ENCODE measurements around the gene EIF4EBP2. TPM values are rescaled to one million over a fixed set of nuclear protein-coding genes. Genes with fewer than 3 reads are reported as not detected.

The EIF4EBP2 gene
- total and polyA plus RNA-seq, 2 donors (not counting 3 experiments of a cell fraction or from before 2014, with no cell fraction given): 18.2 to 47.0 TPM

DNA sequence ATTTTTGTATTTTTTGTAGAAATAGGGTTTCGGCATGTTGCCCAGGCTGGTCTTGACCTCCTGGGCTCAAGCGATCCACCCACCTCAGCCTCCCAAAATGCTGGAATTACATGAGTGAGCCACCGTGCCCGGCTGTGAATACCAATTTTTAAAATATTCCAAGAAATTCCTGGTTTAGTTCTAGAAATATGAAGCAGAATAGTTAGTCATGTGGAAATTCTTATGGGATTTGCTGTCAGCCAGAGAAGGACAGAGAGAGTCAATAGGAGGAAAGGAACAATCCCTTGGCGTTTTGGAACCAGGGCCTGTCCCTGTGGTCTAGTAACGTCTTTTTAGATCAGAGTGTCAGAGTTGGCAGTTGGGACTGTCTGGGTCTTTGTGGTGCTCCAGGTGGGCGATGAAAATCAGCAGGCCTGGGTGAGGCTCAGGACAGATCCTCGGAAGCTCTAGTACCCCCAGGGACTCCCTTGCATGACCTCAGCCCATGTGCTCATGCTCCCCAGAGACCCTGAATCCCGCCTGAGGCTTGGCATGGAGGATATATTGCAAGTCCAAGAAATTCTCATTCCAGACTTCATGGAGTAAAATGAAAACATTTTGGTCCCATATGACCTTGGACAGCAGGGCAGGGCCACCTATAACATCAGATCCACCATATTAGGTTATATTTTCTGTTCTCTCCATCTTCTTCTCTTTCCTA is 29.8 kb downstream of the EIF4EBP2 start:
- no peak for TF ChIP-seq POLR2AphosphoS5 (IDR thresholded peaks at IDR 0.05; ENCODE audit: insufficient read depth, low read depth, low read length)
- TF ChIP-seq GATA2 (IDR thresholded peaks at IDR 0.05; ENCODE audit: insufficient read depth, insufficient read length, low read depth, low read length): no peak
- TF ChIP-seq JUN (IDR thresholded peaks at IDR 0.05; ENCODE audit: borderline replicate concordance, insufficient read depth, insufficient read length, low read depth): no peak
- TF ChIP-seq POLR2A (IDR thresholded peaks at IDR 0.05; ENCODE audit: low read depth, low read length): no peak
- intact Hi-C loops (cut with micrococcal nuclease) (no loop called here), dilution Hi-C loops (cut with MboI; ENCODE audit: extremely low pct_ligation_motif_present, low sequenced_read_pairs) (no loop called here)
- H3K79me2 ChIP-seq (ENCODE audit: control insufficient read depth, insufficient read depth, low read length): no peaks in the 10 kb centered on the region
- H3K4me1 ChIP-seq (ENCODE audit: control insufficient read depth, extremely low read depth, insufficient read depth, low read length): no peaks in the 10 kb centered on the region
- H3K4me2 ChIP-seq (ENCODE audit: insufficient read depth, low read length): no peak overlapping the region
- H4K20me1 ChIP-seq (replicated peaks; ENCODE audit: control insufficient read depth, extremely low read depth, insufficient read depth, low read length): no peaks in the 10 kb centered on the region
- no peaks in the 10 kb centered on the region for H3K9me3 ChIP-seq (replicated peaks; ENCODE audit: control insufficient read depth, insufficient read depth, low read length)
- peaks cover 3 to 10% of the 10 kb centered on the region in 2 experiments for H3K27me3 ChIP-seq (ENCODE audit: control insufficient read depth in 2 of 2, insufficient read depth in 2 of 2, low read length in 2 of 2)
- POLR2A ChIA-PET: no interaction called here
- H3K9ac ChIP-seq (replicated peaks; ENCODE audit: extremely low read depth, insufficient read depth, low read length): no peak overlapping the region
- H3K9me1 ChIP-seq (replicated peaks; ENCODE audit: control insufficient read depth, extremely low read depth, insufficient read depth, low read length): no peaks in the 10 kb centered on the region
- no peak for FAIRE-seq
- H3K36me3 ChIP-seq (ENCODE audit: control insufficient read depth in 2 of 2, extremely low read depth in 1 of 2, insufficient read depth in 2 of 2, low read length in 2 of 2): peaks cover 0 to under 1% of the 10 kb centered on the region in 2 experiments
- H2AFZ ChIP-seq (ENCODE audit: low read depth, low read length): no peak overlapping the region
- no peak overlapping the region for H3K4me3 ChIP-seq (replicated peaks in 1 of 3; ENCODE audit: insufficient read depth in 1 of 3, low read depth in 1 of 3, low read length in 3 of 3)
- H3K27ac ChIP-seq (ENCODE audit: insufficient read depth, low read depth, low read length): no peak overlapping the region
- CTCF ChIA-PET: interaction anchor here (1.5 to 1.8 kb wide), 2 partner anchors 28 to 212 kb away, joined by 5 read pairs; no protein-coding TSS in a partner anchor
- no TSS peak for BruUV-seq (replicated peaks)
- no peak for DNase-seq (ENCODE audit: low read depth, low spot score)

DNA sequence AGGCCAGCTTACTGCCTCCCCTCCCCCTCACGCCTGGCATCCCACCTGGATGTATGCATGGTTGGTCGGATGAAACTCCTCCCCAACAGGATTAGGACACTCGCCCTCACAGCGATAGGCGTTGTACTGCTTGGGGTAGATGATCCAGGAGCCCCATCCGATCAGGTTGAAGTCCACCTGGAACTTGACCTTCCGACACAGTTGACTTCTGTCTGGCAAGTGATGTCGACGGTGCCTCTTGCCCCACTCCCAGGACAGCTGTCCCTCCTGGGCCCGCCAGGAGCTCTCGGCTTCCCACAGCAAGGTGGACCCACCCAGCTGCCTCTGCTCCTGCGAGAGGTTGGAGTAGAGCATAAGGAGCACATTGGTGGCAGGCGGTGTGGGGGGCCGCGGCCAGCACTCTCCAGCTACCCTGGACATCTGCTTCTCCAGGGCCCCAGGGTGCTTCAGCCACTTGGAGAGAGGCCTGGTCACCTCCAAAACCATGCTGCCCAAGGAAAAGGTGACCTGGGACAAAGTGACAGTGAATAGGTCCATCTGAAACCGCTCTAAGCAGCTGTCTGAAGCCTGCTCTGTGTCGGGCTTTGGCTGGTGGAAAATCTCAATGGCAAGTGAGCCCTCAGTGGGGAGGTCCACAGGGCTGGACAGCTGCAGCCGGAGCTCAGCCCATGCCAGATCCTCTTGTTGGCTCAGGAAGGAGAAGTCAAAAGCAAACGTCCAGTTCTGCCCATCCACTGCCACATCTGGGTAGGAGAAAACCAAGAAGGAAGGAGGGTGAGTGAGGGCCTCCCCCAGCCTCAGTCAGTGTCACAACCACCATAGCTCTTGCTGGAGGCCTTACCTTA is 31.5 kb downstream of the EIF4EBP2 start:
- H3K79me2 ChIP-seq (ENCODE audit: control insufficient read depth, insufficient read depth, low read length): no peaks in the 10 kb centered on the region
- no peaks in the 10 kb centered on the region for H3K36me3 ChIP-seq (ENCODE audit: control insufficient read depth in 2 of 2, extremely low read depth in 1 of 2, insufficient read depth in 2 of 2, low read length in 2 of 2)
- no peaks in the 10 kb centered on the region for H3K9me3 ChIP-seq (replicated peaks; ENCODE audit: control insufficient read depth, insufficient read depth, low read length)
- H3K9ac ChIP-seq (replicated peaks; ENCODE audit: extremely low read depth, insufficient read depth, low read length): no peak overlapping the region
- no peak overlapping the region for H2AFZ ChIP-seq (ENCODE audit: low read depth, low read length)
- no peak overlapping the region for H3K27ac ChIP-seq (ENCODE audit: insufficient read depth, low read depth, low read length)
- FAIRE-seq (no peak), DNase-seq (ENCODE audit: low read depth, low spot score) (no peak)
- no TSS peak for BruUV-seq (replicated peaks)
- TF ChIP-seq FOS (IDR thresholded peaks at IDR 0.05; ENCODE audit: borderline replicate concordance, insufficient read depth, low read length) (no peak), GATA2 (IDR thresholded peaks at IDR 0.05; ENCODE audit: insufficient read depth, insufficient read length, low read depth, low read length) (no peak), POLR2A (IDR thresholded peaks at IDR 0.05; ENCODE audit: low read depth, low read length) (no peak), MYC (IDR thresholded peaks at IDR 0.05; ENCODE audit: low read depth, low read length) (no peak), POLR2AphosphoS5 (IDR thresholded peaks at IDR 0.05; ENCODE audit: insufficient read depth, low read depth, low read length) (no peak), EZH2 (IDR thresholded peaks at IDR 0.05; ENCODE audit: borderline replicate concordance, low read depth, low read length, severe bottlenecking) (no peak), JUN (IDR thresholded peaks at IDR 0.05; ENCODE audit: borderline replicate concordance, insufficient read depth, insufficient read length, low read depth) (no peak)
- TF ChIP-seq, protein P1, sequence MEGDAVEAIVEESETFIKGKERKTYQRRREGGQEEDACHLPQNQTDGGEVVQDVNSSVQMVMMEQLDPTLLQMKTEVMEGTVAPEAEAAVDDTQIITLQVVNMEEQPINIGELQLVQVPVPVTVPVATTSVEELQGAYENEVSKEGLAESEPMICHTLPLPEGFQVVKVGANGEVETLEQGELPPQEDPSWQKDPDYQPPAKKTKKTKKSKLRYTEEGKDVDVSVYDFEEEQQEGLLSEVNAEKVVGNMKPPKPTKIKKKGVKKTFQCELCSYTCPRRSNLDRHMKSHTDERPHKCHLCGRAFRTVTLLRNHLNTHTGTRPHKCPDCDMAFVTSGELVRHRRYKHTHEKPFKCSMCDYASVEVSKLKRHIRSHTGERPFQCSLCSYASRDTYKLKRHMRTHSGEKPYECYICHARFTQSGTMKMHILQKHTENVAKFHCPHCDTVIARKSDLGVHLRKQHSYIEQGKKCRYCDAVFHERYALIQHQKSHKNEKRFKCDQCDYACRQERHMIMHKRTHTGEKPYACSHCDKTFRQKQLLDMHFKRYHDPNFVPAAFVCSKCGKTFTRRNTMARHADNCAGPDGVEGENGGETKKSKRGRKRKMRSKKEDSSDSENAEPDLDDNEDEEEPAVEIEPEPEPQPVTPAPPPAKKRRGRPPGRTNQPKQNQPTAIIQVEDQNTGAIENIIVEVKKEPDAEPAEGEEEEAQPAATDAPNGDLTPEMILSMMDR (IDR thresholded peaks at IDR 0.05; ENCODE audit: extremely low read depth in 1 of 2, insufficient read depth in 1 of 2, low read depth in 1 of 2, low read length in 2 of 2): no peak
- TF ChIP-seq, protein P2, sequence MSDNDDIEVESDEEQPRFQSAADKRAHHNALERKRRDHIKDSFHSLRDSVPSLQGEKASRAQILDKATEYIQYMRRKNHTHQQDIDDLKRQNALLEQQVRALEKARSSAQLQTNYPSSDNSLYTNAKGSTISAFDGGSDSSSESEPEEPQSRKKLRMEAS (IDR thresholded peaks at IDR 0.05; ENCODE audit: insufficient read depth, insufficient read length): no peak
- ChIA-PET CTCF (no interaction called here), POLR2A (no interaction called here)
- H4K20me1 ChIP-seq (replicated peaks; ENCODE audit: control insufficient read depth, extremely low read depth, insufficient read depth, low read length): no peaks in the 10 kb centered on the region
- intact Hi-C loops (cut with micrococcal nuclease): no loop called here
- peaks cover 11 to 25% of the 10 kb centered on the region in 2 experiments for H3K27me3 ChIP-seq (ENCODE audit: control insufficient read depth in 2 of 2, insufficient read depth in 2 of 2, low read length in 2 of 2)
- dilution Hi-C loops (cut with MboI; ENCODE audit: extremely low pct_ligation_motif_present, low sequenced_read_pairs): no loop called here
- no peak overlapping the region for H3K4me2 ChIP-seq (ENCODE audit: insufficient read depth, low read length)
- no peaks in the 10 kb centered on the region for H3K4me1 ChIP-seq (ENCODE audit: control insufficient read depth, extremely low read depth, insufficient read depth, low read length)
- no peak overlapping the region for H3K4me3 ChIP-seq (replicated peaks in 1 of 3; ENCODE audit: insufficient read depth in 1 of 3, low read depth in 1 of 3, low read length in 3 of 3)
- no peaks in the 10 kb centered on the region for H3K9me1 ChIP-seq (replicated peaks; ENCODE audit: control insufficient read depth, extremely low read depth, insufficient read depth, low read length)

Measured in endothelial cell of umbilical vein (primary cell).